Gastrocnemius medialis (tissue), 4 donors: ENCODE measurements around the gene SRGN.

Experiments
- POLR2A ChIP-seq, 2 donors: fragments of 450-650 bp; IDR thresholded peaks; one replicate each; pipeline ENCODE4 v1.6.1; 2017; ENCODE audit warnings: antibody characterized with exemption in 2 of 2, mild to moderate bottlenecking in 2 of 2, moderate library complexity in 2 of 2
- TF ChIP-seq, protein P1 (sequence below), 5 experiments: fragments of 450-650 bp in 3 of 5; fragments of 200-600 bp in 2 of 5; sonication (generic) in 2 of 5; IDR thresholded peaks in 4 of 5; conservative IDR thresholded peaks in 1 of 5; 1 replicate in 4 of 5; 2 replicates in 1 of 5; pipeline ENCODE4 v1.5.1; 2016 to 2019; ENCODE audit warnings: antibody characterized with exemption in 5 of 5, mild to moderate bottlenecking in 3 of 5, moderate library complexity in 3 of 5

DNA sequence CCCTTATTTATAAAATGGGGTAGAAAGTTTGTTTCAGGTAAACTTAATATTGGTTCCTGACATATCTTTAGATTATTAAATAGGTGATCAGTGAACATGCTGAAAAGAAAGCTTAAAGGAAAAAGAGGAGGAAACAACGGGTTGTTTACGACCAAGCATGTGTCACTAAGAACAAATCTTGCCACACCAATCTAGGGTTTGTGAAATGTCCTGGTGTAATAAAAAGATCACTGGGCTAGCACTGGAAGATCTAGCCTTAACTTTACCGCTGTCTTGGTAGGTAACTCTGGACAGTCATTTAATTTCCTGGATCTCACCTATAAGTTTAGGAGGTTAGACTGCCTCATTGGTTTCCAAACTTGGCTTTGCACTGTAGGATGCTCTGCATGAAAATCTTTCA lies 55.1 kb downstream of the SRGN start:
- TF ChIP-seq, protein P1, sequence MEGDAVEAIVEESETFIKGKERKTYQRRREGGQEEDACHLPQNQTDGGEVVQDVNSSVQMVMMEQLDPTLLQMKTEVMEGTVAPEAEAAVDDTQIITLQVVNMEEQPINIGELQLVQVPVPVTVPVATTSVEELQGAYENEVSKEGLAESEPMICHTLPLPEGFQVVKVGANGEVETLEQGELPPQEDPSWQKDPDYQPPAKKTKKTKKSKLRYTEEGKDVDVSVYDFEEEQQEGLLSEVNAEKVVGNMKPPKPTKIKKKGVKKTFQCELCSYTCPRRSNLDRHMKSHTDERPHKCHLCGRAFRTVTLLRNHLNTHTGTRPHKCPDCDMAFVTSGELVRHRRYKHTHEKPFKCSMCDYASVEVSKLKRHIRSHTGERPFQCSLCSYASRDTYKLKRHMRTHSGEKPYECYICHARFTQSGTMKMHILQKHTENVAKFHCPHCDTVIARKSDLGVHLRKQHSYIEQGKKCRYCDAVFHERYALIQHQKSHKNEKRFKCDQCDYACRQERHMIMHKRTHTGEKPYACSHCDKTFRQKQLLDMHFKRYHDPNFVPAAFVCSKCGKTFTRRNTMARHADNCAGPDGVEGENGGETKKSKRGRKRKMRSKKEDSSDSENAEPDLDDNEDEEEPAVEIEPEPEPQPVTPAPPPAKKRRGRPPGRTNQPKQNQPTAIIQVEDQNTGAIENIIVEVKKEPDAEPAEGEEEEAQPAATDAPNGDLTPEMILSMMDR (IDR thresholded peaks at IDR 0.05 in 4 of 5, conservative IDR thresholded peaks at IDR 0.05 in 1 of 5): no peak
- TF ChIP-seq POLR2A (IDR thresholded peaks at IDR 0.05): no peak
